Peyer's patch (tissue), 4 donors: ENCODE results near the gene RPS14. TPM values are rescaled to one million over a fixed set of nuclear protein-coding genes. Genes with fewer than 3 reads are reported as not detected.

Experiments used
- DNase-seq, 3 donors: peaks; one replicate each; pipeline ENCODE4 v3.0.0-alpha.2; 2017 to 2019
- H3K27ac ChIP-seq, 4 donors: fragments of 200-600 bp; sonication (generic); one replicate each; pipeline ENCODE4 v1.5.1; 2016 to 2019
- H3K27me3 ChIP-seq, 2 donors: fragments of 200-600 bp; sonication (generic); one replicate each; pipeline ENCODE4 v1.5.1; 2019
- H3K36me3 ChIP-seq, 3 donors: fragments of 200-600 bp; sonication (generic); one replicate each; pipeline ENCODE4 v1.5.1; 2016 to 2019
- H3K4me1 ChIP-seq, 4 donors: fragments of 200-600 bp; sonication (generic); one replicate each; pipeline ENCODE4 v1.5.1; 2016 to 2019
- H3K4me3 ChIP-seq, 4 donors: fragments of 200-600 bp; sonication (generic); 1 replicate in 3 of 4; 2 replicates in 1 of 4; pipeline ENCODE4 v1.5.1; 2016 to 2019; ENCODE audit warnings: mild to moderate bottlenecking in 1 of 4
- H3K9me3 ChIP-seq, 4 donors: fragments of 200-600 bp; sonication (generic); one replicate each; pipeline ENCODE4 v1.5.1; 2016 to 2019; ENCODE audit warnings: mild to moderate bottlenecking in 1 of 4
- CTCF ChIP-seq, 6 experiments: fragments of 450-650 bp in 4 of 6; fragments of 200-600 bp in 2 of 6; sonication (generic) in 1 of 6; IDR thresholded peaks; one replicate each; pipeline ENCODE4 v1.5.1; 2017 to 2019; ENCODE audit warnings: antibody characterized with exemption in 6 of 6, mild to moderate bottlenecking in 3 of 6, moderate library complexity in 1 of 6
- POLR2A ChIP-seq, 2 donors: fragments of 450-650 bp; IDR thresholded peaks; one replicate each; pipeline ENCODE4 v1.5.1; 2017; ENCODE audit warnings: antibody characterized with exemption in 2 of 2, mild to moderate bottlenecking in 2 of 2, moderate library complexity in 2 of 2
- total RNA-seq, 4 donors: library from RNA; depleted of rRNA; stranded (reverse); fragments of >200 nt; gene quantifications; one replicate each; pipeline ENCODE4 v1.1.0, GENCODE V29; 2016

The RPS14 gene
- total RNA-seq, 4 donors from 2014 or later, result 975 to 1,961 (median 1,274) TPM

GRCh38 chr5:150496534-150496933 lies 47.0 kb upstream of the RPS14 start:
- no peak for TF ChIP-seq CTCF (IDR thresholded peaks at IDR 0.05)
- no peak for TF ChIP-seq POLR2A (IDR thresholded peaks at IDR 0.05)

GRCh38 chr5:150496098-150496497 lies 46.6 kb upstream of the RPS14 start:
- TF ChIP-seq CTCF (IDR thresholded peaks at IDR 0.05) (no peak), POLR2A (IDR thresholded peaks at IDR 0.05) (no peak)
- DNase-seq, result no peak
- peaks cover 0 to 49% (median 10%) of the 10 kb centered on the region in 4 donors for H3K4me1 ChIP-seq
- H3K36me3 ChIP-seq, result peaks cover 0 to 10% (median 0%) of the 10 kb centered on the region in 3 donors
- no peaks in the 10 kb centered on the region for H3K9me3 ChIP-seq
- H3K27me3 ChIP-seq, result no peaks in the 10 kb centered on the region
- peak overlapping the region in 2 of 4 donors; percentile 1 to 55 for H3K27ac ChIP-seq
- H3K4me3 ChIP-seq, result no peak overlapping the region

More at GRCh38 chr5:150496534-150496933, 47.0 kb upstream of the RPS14 start:
- H3K27me3 ChIP-seq, result no peaks in the 10 kb centered on the region
- no peak for DNase-seq
- H3K27ac ChIP-seq, result peak overlapping the region in 2 of 4 donors; percentile 1 to 55
- H3K9me3 ChIP-seq, result no peaks in the 10 kb centered on the region
- no peak overlapping the region for H3K4me3 ChIP-seq
- peaks cover 0 to 45% (median 8%) of the 10 kb centered on the region in 4 donors for H3K4me1 ChIP-seq
- H3K36me3 ChIP-seq, result peaks cover 0 to 10% (median 0%) of the 10 kb centered on the region in 3 donors

DNA sequence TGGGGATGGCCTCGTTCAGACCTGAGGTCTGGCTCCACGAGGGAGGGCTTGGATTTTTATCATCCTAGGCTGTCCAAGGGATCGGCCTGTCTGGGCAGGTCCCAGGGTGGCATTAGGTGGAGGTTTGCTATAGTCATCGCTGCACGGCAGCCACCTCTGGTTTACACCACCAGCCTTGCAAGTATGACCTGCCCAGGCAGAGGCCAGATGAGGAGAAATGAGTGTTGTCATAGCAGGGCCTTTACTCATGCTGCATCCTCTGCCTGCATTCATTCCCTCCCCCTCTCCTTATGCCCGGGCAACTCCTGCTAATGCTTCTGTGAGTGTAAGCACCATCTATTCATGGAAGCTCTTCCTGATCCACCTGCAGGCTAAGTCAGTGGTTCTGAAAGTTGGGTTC lies 43.1 kb upstream of the RPS14 start:
- DNase-seq, result no peak
- peaks cover 0 to 10% (median 0%) of the 10 kb centered on the region in 3 donors for H3K36me3 ChIP-seq

GRCh38 chr5:150491876-150492275 lies 42.3 kb upstream of the RPS14 start:
- H3K4me1 ChIP-seq, result peaks cover 8 to 60% (median 29%) of the 10 kb centered on the region in 4 donors
- H3K4me3 ChIP-seq, result no peak overlapping the region
- H3K36me3 ChIP-seq, result peaks cover 0 to 10% (median 0%) of the 10 kb centered on the region in 3 donors
- H3K9me3 ChIP-seq, result no peaks in the 10 kb centered on the region
- no peak for DNase-seq
- no peaks in the 10 kb centered on the region for H3K27me3 ChIP-seq
- peak overlapping the region in 1 of 4 donors; percentile 31 for H3K27ac ChIP-seq
- TF ChIP-seq CTCF (IDR thresholded peaks at IDR 0.05) (no peak), POLR2A (IDR thresholded peaks at IDR 0.05) (no peak)

More for the DNA sequence above, 43.1 kb upstream of the RPS14 start:
- H3K27me3 ChIP-seq, result no peaks in the 10 kb centered on the region
- peaks cover 6 to 53% (median 27%) of the 10 kb centered on the region in 4 donors for H3K4me1 ChIP-seq
- no peak for TF ChIP-seq POLR2A (IDR thresholded peaks at IDR 0.05)
- TF ChIP-seq CTCF (IDR thresholded peaks at IDR 0.05), result no peak
- no peaks in the 10 kb centered on the region for H3K9me3 ChIP-seq
- no peak overlapping the region for H3K4me3 ChIP-seq
- H3K27ac ChIP-seq, result no peak overlapping the region

DNA sequence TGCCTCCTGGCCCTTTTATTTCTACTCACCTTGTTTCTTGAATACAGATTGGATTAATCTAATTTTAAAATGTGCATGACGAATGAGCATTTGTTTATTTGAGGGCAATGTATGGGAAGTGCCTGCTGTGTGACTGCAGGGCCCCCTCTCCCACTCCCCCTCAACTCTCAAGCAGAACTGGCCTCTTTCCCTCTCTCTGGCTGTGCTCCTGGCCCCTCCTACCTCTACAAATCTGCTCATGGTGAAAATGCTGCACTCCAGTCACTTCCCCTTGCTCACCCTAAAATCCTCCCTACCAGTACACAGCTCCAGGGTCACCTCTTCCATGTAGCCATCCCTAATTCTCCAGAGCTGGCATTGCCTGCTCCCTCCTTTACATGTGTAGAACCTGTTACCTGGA lies 41.2 kb upstream of the RPS14 start:
- Histone ChIP-seq H3K27me3 (no peaks in the 10 kb centered on the region), H3K9me3 (no peaks in the 10 kb centered on the region), H3K36me3 (peaks cover 0 to 10% (median 0%) of the 10 kb centered on the region in 3 donors), H3K27ac (peak overlapping the region; percentile 14 to 97 (median 88)), H3K4me3 (no peak overlapping the region), H3K4me1 (peaks cover 8 to 63% (median 30%) of the 10 kb centered on the region in 4 donors)
- DNase-seq, result no peak
- TF ChIP-seq CTCF (IDR thresholded peaks at IDR 0.05), result no peak
- TF ChIP-seq POLR2A (IDR thresholded peaks at IDR 0.05), result no peak
